HepG2 (cell line): Measurements from ENCODE around the gene TRIM54. TPM values are rescaled to one million over a fixed set of nuclear protein-coding genes. Genes with fewer than 3 reads are reported as not detected.

Experiments
- BRCA1 ChIP-seq: sonication (generic); formaldehyde crosslinking; IDR thresholded peaks from 2 replicates; pipeline ENCODE4 v1.4.0; 2020; ENCODE audit warnings: missing genetic modification reagents
- ESRRA ChIP-seq: sonication (generic); formaldehyde crosslinking; IDR thresholded peaks from 2 replicates; pipeline ENCODE4 v1.5.1; 2020; ENCODE audit warnings: mild to moderate bottlenecking, low read depth, missing genetic modification reagents
- ETV6 ChIP-seq: sonication (generic); formaldehyde crosslinking; conservative IDR thresholded peaks from 2 replicates; pipeline ENCODE4 v1.4.0; 2020; ENCODE audit warnings: missing genetic modification reagents
- POLR2AphosphoS2 ChIP-seq: IDR thresholded peaks from 2 replicates; pipeline ENCODE4 v1.6.1; 2011; ENCODE audit warnings: low read depth, low read length, improper control_type of control experiment
- SMAD3 ChIP-seq: sonication (generic); formaldehyde crosslinking; IDR thresholded peaks from 2 replicates; pipeline ENCODE4 v1.4.0; 2020; ENCODE audit warnings: missing genetic modification reagents
- SMAD9 ChIP-seq: sonication (generic); formaldehyde crosslinking; IDR thresholded peaks from 2 replicates; pipeline ENCODE4 v1.5.1; 2020; ENCODE audit warnings: mild to moderate bottlenecking, missing genetic modification reagents
- SNAPC2 ChIP-seq: sonication (generic); formaldehyde crosslinking; IDR thresholded peaks from 2 replicates; pipeline ENCODE4 v1.8.1; 2022; ENCODE audit warnings: mild to moderate bottlenecking, missing genetic modification reagents
- TCF7L2 ChIP-seq: IDR thresholded peaks from 2 replicates; pipeline ENCODE4 v1.6.1; 2011; ENCODE audit warnings: mild to moderate bottlenecking, low read depth, low read length, moderate library complexity
- ZNF232 ChIP-seq: sonication (generic); formaldehyde crosslinking; IDR thresholded peaks from 2 replicates; pipeline ENCODE4 v1.4.0; 2020; ENCODE audit warnings: missing genetic modification reagents, borderline replicate concordance
- ZNF484 ChIP-seq: sonication (generic); formaldehyde crosslinking; IDR thresholded peaks from 2 replicates; pipeline ENCODE4 v1.5.1; 2020; ENCODE audit warnings: mild to moderate bottlenecking, low read depth, missing genetic modification reagents, borderline replicate concordance
- ZNF530 ChIP-seq: sonication (generic); formaldehyde crosslinking; IDR thresholded peaks from 2 replicates; pipeline ENCODE4 v1.5.0; 2020; ENCODE audit warnings: low read depth, mild to moderate bottlenecking, missing genetic modification reagents
- ZNF747 ChIP-seq: sonication (generic); formaldehyde crosslinking; IDR thresholded peaks from 2 replicates; pipeline ENCODE4 v1.8.1; 2023; ENCODE audit warnings: missing genetic modification reagents, mild to moderate bottlenecking, borderline replicate concordance
- polyA plus RNA-seq, 8 experiments: library from polyadenylated mRNA; depleted of rRNA in 3 of 8; stranded (reverse) in 7 of 8; unstranded in 1 of 8; fragments of >200 nt; fragmentation: Illumina TruSeq in 4 of 8; extraction: Trizol in 4 of 8; gene quantifications; 2 replicates each; pipeline versions ENCODE4 v1.2.1 to v1.2.3, GENCODE V29; 2011 to 2016; ENCODE audit warnings: low read depth in 4 of 8, missing spikeins in 1 of 8, mixed read lengths in 1 of 8; ENCODE audit not compliant: insufficient read depth in 1 of 8
- total RNA-seq, 5 experiments: library from RNA; depleted of rRNA; stranded (reverse); fragments of >200 nt; fragmentation: Illumina TruSeq; extraction: Trizol; gene quantifications; 2 replicates each; pipeline ENCODE4 v1.2.3, GENCODE V29; 2016; ENCODE audit warnings: low read depth in 1 of 5
- TF ChIP-seq, protein P1 (sequence below): sonication (generic); formaldehyde crosslinking; IDR thresholded peaks from one replicate; pipeline ENCODE4 v1.5.1; 2020; ENCODE audit warnings: mild to moderate bottlenecking, missing genetic modification reagents; ENCODE audit errors: not compliant biosample characterization
- TF ChIP-seq, protein P2 (sequence below): sonication (generic); formaldehyde crosslinking; IDR thresholded peaks from 2 replicates; pipeline ENCODE4 v1.4.0; 2020; ENCODE audit warnings: missing genetic modification reagents, borderline replicate concordance
- TF ChIP-seq, protein P3 (sequence below): fragments of 450-650 bp; IDR thresholded peaks from 2 replicates; pipeline ENCODE4 v1.6.1; 2017; ENCODE audit warnings: mild to moderate bottlenecking

Gene TRIM54
- total and polyA plus RNA-seq, 2 of the 13 experiments (the other 11 are each of a cell fraction or from before 2014, with no cell fraction given): 0.07 to 0.13 TPM

DNA sequence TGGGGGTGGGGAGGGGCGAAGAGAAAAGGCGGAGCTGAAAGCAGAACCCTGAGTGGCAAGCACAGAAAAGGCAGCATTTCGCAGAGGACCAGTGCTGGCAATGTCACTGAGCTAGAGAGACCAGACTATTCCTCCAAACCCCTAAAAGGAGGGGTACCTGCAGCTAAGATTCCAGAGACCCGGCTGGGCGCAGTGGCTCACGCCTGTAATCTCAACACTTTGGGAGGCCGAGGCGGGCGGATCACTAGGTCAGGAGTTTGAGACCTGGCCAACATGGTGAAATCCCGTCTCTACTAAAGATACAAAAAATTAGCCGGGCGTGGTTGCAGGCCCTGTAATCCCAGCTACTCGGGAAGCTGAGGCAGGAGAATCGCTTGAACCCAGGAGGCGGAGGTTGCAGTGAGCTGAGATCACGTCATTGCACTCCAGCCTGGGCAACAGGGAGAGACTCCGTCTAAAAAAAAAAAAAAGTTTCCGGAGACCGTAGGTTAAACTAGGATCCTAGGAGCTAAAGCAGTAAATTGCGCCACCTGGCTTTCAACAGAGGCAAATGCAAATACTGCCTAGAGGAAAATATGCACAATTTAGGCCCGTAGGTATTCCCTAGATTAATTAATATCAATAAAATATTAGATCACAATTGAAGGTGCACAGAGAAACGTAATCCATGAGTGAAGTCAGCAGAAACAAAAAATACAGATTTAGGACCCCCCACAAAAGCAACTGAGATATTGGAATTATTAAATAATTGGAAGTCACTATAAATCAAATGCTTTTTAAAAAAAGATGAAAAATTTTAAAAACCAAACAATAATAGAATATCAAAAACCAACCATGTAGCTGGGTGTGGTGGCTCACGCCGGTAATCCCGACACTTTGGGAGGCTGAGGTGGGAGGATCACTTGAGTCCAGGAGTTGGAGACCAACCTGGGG, 21.1 kb downstream of the TRIM54 start (continued):
- TF ChIP-seq POLR2AphosphoS2 (no peak), SMAD9 (CRISPR knock-in tag) (no peak), ESRRA (CRISPR knock-in tag) (0 out of 2 replicates have a peak, but pooled peaks have one; percentile 21), ZNF484 (CRISPR knock-in tag) (no peak), ETV6 (CRISPR knock-in tag) (no peak), BRCA1 (CRISPR knock-in tag) (no peak), ZNF747 (CRISPR knock-in tag) (peak; percentile 46; the same call in 1 of the 2 replicates), ZNF530 (CRISPR knock-in tag) (no peak), SNAPC2 (CRISPR knock-in tag) (no peak), ZNF232 (CRISPR knock-in tag) (no peak), TCF7L2 (no peak), SMAD3 (CRISPR knock-in tag) (0 out of 2 replicates have a peak, but pooled peaks have one; percentile 64)
- TF ChIP-seq, protein P1, sequence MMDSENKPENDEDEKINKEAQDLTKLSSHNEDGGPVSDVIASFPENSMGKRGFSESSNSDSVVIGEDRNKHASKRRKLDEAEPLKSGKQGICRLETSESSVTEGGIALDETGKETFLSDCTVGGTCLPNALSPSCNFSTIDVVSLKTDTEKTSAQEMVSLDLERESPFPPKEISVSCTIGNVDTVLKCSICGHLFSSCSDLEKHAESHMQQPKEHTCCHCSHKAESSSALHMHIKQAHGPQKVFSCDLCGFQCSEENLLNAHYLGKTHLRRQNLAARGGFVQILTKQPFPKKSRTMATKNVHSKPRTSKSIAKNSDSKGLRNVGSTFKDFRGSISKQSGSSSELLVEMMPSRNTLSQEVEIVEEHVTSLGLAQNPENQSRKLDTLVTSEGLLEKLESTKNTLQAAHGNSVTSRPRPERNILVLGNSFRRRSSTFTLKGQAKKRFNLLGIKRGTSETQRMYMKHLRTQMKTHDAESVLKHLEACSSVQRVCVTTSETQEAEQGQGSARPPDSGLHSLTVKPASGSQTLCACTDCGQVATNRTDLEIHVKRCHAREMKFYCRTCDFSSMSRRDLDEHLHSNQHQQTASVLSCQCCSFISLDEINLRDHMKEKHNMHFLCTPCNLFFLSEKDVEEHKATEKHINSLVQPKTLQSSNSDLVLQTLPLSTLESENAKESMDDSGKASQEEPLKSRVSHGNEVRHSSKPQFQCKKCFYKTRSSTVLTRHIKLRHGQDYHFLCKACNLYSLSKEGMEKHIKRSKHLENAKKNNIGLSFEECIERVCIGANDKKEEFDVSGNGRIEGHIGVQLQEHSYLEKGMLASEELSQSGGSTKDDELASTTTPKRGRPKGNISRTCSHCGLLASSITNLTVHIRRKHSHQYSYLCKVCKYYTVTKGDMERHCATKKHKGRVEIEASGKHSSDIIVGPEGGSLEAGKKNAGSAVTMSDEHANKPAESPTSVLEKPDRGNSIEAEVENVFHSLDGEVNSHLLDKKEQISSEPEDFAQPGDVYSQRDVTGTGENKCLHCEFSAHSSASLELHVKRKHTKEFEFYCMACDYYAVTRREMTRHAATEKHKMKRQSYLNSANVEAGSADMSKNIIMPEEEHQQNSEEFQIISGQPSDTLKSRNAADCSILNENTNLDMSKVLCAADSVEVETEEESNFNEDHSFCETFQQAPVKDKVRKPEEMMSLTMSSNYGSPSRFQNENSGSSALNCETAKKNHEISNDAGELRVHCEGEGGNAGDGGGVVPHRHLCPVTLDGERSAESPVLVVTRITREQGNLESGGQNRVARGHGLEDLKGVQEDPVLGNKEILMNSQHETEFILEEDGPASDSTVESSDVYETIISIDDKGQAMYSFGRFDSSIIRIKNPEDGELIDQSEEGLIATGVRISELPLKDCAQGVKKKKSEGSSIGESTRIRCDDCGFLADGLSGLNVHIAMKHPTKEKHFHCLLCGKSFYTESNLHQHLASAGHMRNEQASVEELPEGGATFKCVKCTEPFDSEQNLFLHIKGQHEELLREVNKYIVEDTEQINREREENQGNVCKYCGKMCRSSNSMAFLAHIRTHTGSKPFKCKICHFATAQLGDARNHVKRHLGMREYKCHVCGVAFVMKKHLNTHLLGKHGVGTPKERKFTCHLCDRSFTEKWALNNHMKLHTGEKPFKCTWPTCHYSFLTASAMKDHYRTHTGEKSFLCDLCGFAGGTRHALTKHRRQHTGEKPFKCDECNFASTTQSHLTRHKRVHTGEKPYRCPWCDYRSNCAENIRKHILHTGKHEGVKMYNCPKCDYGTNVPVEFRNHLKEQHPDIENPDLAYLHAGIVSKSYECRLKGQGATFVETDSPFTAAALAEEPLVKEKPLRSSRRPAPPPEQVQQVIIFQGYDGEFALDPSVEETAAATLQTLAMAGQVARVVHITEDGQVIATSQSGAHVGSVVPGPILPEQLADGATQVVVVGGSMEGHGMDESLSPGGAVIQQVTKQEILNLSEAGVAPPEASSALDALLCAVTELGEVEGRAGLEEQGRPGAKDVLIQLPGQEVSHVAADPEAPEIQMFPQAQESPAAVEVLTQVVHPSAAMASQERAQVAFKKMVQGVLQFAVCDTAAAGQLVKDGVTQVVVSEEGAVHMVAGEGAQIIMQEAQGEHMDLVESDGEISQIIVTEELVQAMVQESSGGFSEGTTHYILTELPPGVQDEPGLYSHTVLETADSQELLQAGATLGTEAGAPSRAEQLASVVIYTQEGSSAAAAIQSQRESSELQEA (CRISPR knock-in tag): peak; percentile 39
- TF ChIP-seq, protein P2, sequence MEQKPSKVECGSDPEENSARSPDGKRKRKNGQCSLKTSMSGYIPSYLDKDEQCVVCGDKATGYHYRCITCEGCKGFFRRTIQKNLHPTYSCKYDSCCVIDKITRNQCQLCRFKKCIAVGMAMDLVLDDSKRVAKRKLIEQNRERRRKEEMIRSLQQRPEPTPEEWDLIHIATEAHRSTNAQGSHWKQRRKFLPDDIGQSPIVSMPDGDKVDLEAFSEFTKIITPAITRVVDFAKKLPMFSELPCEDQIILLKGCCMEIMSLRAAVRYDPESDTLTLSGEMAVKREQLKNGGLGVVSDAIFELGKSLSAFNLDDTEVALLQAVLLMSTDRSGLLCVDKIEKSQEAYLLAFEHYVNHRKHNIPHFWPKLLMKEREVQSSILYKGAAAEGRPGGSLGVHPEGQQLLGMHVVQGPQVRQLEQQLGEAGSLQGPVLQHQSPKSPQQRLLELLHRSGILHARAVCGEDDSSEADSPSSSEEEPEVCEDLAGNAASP (CRISPR knock-in tag): peak; percentile 63; the same call in 1 of the 2 replicates
- TF ChIP-seq, protein P3, sequence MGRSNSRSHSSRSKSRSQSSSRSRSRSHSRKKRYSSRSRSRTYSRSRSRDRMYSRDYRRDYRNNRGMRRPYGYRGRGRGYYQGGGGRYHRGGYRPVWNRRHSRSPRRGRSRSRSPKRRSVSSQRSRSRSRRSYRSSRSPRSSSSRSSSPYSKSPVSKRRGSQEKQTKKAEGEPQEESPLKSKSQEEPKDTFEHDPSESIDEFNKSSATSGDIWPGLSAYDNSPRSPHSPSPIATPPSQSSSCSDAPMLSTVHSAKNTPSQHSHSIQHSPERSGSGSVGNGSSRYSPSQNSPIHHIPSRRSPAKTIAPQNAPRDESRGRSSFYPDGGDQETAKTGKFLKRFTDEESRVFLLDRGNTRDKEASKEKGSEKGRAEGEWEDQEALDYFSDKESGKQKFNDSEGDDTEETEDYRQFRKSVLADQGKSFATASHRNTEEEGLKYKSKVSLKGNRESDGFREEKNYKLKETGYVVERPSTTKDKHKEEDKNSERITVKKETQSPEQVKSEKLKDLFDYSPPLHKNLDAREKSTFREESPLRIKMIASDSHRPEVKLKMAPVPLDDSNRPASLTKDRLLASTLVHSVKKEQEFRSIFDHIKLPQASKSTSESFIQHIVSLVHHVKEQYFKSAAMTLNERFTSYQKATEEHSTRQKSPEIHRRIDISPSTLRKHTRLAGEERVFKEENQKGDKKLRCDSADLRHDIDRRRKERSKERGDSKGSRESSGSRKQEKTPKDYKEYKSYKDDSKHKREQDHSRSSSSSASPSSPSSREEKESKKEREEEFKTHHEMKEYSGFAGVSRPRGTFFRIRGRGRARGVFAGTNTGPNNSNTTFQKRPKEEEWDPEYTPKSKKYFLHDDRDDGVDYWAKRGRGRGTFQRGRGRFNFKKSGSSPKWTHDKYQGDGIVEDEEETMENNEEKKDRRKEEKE: no peak
